ENCODE measurements around the gene ARHGEF4.

Gene ARHGEF4

DNA sequence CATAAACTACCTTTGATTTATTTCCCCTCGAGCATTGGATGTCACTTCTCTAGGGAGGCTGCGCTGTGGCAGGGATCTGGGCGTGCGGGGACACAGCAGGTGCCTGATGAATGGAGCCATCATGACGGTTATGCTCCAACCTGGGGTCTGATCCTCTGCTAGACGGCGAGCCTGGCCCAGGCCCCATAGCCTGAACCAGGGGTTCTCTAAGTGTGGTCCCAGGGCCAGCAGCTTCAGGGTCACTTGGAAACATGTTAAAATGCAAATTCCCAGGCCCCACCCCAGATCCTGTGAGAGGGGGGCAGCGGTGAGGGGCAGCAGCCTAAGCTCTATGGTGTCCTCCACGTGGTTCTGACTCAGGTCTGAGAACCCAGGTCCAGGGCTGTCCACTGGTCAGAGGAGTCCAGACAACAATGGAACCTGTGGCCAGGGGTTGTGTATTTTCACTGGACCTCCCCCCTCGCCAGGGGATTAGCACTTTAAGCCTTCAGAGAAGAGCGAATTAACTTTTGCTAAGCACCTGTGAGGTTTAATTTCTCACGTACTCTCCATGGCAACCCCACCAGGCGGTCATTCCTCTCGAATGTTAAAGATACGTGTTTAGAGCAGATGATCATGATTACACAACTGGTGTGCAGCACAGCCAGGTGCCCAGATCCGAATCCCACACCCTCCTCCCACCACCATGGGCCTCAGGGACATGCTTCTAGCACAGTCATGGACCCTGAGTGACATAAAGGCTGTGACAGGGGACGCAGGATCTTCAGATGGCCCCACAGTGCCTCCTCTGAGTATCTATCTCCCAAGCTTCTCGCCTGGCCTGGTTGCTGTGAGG lies 1.6 kb upstream of the ARHGEF4 start:
- no peak for DNase-seq (ENCODE audit: low spot score)

DNA sequence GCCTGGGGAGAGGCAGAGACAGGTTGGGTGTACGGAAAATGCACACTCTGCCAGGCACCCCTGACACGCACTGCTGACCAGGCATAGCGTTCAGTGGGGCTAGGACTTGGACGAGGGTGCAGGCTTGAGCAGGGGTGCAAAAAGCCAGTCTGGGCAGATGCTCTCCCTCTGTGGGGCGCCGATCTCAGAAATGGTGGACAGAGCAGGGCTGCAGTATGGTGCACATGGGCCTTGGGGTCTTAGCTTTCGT lies 1.0 kb upstream of the ARHGEF4 start:
- no peak for DNase-seq (ENCODE audit: low spot score)

DNA sequence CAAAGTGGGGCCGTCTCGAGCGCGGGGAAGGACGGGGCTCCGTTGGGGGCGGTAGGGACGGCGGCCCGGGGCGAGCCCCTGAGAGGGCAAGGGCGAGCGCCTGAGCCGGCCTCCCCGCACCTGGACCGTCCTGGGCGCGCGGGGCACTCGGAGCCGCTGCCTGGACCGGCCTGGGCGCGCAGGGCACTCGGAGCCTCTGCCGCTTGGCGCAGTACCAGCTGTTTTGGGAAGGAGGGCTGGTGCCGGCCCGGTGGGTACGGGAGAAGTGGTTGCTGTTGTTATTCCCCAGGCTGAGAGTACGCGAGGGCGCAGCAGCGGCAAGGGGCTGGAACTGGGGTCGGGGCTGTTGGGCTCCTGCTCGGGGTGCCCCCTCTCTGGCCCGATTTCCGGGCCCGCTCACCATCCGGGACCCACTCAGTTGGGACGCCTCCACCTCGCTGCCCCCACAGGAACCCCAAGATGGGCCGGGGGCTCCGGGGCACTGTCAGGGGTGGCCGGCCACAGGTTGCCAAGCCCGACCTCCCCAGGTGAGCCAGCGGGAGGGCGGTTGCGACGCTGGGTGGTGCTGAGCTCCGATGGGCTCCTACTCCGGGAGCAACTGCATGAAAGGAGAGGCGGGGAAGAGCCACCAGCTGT lies 579 bp downstream of the ARHGEF4 start:
- DNase-seq (ENCODE audit: low spot score): no peak

DNA sequence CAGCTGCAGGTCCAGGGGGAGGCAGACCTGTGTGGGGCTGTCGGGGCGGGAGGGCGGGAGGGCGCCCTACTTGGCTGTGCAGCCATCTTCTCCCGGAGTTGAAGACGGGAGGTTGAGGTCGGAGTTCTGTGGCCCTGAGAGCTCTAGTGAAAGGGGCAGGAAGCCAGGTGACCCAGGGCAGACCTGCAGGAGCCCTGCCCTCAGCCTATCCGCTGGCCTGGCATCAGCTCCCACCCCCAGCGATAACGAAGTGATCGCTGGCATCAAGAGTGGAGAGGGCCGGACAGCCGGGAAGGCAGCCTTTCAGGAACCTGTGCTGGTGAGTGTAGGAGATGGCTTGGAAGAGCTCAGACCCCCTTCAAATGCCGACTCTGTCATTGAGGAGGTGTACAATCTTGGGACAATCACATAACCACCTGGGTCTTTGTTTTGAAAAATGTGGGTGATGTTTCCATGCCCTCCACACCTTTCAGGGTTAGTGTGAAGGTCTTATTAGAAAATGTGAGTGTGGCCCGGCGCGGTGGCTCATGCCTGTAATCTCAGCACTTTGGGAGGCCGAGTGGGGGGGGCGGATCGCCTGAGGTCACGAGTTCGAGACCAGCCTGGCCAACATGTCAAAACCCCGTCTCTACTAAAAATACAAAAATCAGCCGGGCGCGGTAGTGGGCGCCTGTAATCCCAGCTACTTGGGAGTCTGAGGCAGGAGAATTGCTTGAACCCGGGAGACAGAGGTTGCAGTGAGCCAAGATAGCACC lies 1.3 kb downstream of the ARHGEF4 start:
- no peak for DNase-seq (ENCODE audit: low spot score)

DNA sequence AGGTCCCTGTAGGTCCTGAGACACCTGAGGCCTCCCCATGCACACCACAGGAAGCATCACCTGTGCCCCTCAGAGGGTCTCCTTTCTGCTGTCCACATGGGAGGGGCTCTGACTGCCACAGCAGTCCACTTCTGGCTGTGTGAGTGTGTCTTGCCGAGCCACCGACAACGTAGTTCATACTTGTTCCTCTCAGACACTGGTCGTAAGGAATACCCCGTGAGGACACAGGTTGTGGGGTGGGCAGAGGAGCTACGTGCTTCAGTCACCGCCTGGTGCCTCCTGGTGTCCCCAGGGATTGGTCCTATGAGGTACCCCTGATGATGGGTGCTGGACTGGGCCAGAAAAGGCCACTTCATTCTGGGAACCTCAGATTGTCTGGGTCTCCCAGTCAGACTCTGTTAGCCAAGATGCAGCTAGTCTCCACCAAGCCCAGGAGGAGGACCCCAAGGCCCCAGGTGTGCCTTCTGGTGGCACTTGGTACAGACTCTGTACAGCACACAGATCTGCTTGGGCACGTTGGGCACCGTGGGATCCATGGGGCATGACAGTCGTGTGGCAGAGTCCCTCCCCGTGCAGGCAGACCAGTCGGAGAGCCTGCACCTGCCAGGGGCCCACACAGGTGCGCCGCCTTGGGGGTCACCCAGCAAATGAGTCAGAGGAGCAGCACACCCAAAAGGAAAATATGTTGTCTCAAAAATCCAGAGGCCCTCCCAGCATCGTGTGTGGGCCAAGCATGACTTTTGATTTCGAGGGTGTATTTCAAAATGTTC lies 2.5 kb downstream of the ARHGEF4 start:
- DNase-seq (ENCODE audit: low spot score): no peak

DNA sequence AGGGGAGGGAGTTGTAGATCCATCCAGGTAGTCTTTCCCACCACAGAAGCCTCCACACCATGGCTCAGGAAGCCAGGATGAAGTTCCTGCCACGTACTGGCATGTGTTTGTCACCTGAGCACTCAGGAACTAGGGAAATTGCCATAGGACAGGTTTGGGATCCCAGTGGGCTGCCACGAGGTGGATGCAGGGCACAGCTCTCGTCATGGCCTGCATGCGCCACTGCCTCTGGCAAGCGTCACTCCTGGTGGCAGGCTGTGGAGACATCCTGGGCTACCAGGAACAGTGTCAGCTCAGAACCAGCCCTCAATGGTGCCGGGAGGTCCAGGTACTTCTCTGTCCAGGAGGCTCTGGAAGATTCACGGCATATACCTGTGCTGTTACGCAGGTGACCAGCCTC lies 3.8 kb downstream of the ARHGEF4 start:
- no peak for DNase-seq (ENCODE audit: low spot score)

DNA sequence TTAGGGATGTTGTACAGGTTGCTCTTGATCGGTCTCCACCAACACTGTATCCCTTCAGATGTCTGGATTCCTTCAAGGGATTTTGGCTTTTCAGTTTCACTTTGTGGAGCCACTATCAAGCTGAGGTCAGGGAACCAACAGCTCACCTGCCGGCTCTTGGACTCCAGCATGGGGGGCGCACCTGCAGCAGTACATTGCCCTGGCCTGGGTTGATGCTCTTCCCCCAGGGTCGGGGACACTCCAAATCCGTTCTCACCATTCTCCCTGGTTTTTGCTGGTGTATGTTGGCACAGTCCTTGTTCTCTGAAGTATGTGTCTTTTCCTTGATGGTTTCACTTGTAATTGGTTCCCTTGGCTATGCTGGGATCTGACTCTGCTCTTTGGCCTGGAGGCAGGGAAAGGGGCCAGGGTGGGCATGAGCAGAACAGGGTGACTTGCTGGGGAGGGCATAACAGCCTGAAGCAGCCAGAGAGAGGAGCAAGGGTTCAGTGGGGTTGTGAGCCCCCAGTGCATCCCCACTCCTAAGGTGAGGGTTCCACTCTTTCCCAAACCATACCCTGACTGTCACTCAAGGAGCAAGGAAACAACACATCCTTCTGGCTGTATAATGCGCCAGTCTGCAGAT lies 5.1 kb downstream of the ARHGEF4 start:
- DNase-seq (ENCODE audit: low spot score): no peak

DNA sequence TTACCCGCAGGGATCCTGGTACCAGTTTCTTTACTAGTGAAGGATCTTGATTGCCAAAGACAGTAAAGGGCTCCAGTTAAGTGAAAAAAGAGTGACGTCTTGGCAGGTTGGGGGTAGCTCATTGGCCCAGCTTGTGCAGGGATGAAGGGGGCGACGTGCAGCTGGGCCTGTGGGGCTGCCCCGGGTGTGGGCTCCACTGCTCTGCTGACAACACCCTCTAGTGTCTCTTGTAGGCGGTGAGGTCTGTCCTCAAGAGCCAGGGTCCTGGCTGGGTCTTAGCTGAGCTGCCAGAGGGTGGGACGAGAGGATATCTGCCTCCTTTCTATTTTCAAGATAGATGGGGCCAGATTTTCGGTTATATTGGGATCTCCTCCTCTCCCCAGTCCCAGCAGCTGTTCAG lies 6.1 kb downstream of the ARHGEF4 start:
- DNase-seq (ENCODE audit: low spot score): no peak

DNA sequence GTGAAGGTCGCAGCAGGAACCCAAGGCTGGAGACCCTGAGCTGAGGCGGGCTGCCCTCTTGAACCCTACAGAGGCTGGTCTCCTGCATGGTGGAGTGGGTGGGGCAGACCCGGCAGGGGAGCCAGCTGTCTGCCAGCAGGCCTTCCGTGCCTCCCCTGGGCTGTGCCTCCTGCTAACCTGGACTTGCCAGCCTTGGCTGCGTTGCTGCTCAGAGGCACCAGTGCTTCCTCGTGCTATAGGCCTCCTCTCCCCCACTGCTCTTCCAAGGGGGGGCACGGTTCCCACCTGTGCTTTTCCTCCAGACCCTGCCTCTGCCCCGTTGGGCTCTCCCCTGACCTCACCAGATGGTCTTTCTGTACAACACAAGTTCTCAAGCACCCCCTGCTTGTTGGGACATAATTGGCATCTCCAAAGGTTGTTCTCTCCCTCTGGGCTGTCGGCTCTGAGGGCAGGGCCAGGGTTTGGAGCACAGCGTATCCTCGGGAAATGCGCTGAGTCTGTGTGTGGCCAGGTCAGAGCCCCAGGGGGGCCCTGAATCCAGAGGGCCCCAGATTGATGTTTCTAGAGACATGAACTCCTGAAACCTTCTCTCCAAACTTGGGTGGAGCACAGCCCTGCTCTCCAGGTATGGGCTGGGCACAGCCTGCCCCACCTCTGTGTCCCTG lies 6.7 kb downstream of the ARHGEF4 start:
- DNase-seq (ENCODE audit: low spot score): no peak

DNA sequence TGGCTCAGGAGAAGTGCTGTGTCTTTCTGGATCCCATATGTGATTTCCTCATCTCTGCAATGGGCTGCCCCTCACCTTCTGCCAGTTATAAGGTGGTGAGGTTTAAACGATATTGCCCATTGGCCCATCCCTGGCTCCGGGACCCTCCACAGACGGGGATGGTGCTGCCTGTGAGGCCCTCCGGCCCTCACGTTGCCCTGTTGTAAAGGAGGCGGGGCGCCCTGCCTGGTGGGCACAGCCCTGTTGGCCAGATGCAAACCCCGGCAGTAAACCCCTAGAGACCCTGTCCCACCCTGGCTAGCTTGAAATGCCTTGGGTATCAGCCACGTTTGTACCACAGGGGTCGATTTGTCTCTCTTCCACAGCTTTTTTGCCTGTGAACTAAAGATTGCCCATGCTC lies 7.4 kb downstream of the ARHGEF4 start:
- DNase-seq (ENCODE audit: low spot score): no peak

DNA sequence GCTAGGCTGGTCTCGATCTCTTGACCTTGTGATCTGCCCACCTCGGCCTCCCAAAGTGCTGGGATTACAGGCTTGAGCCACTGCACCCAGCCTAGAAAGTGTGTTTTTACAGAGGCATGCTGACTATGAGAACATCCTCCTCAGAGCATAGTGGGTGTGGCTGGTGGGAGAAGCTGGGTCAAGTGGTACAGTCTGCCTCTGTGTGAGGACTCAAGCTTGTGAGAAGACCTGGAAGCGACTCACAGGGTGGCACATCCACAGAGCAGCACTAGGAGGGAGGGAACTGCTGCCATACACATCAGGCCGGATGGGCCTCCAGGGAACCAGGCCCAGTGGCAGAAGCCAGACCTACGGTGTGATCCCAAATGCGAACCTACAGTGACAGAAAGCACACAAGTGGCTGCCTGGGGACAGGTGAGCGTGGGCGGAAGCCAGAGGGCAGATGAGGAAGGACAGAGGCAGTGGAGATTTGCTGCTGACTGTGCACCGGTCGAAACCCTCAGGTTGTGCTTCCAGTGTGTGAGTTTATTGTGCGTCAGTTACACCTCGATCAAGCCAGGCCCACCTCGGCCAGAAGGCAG lies 8.9 kb downstream of the ARHGEF4 start:
- no peak for DNase-seq (ENCODE audit: low spot score)

DNA sequence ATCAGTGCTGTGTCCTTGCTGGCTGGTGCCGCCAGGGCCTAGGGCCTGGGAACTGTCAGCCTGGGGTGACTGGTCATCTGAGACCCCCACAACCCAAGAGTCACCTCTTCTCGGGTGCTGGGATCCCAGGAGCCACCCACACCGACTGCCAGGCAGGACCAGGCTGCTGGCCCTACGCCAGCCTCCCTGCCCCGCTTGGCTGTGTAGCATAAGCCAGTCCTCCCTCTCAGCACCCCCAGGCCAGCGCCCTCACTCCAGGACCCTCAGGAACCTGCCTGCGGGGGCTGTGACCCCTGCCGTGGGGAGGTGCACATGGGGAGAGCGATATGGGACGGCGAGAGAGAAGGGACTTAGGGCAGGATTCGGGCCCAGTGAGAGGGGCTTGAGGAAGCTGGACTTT lies 9.5 kb downstream of the ARHGEF4 start:
- DNase-seq (ENCODE audit: low spot score): no peak

DNA sequence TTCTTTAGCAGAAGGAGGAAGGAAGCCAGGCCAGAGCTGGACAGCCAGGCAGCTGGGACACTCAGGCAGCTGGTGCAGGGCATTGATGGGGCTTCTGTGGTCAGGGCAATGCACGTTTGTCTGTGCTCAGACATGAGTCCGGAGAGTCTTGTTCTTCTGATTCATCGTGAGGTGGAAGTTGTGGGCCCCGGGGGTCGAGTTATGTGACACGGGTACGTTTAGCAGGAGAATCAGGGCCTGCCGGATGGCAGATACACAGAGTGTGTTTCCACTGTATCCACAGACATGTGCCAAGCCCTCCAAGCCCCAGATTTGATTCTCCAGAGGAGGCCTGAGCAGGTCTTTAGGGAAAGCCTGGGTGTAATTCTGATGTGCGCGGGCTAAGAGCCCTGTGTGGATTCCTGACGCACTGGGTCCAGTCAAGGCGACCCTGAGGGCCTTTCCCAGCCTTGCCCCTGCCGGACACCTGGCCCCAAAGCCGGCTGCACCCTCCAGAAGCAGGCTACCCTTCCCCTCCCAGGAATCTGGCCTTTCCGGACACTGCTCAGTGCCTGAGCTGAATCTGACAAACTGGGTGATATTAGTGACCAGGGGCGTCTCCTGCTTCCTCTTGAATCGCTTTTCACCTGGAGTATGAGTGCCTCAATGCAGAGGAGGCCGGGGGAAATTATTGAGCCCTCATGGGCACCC lies 10.1 kb downstream of the ARHGEF4 start:
- no peak for DNase-seq (ENCODE audit: low spot score)

DNA sequence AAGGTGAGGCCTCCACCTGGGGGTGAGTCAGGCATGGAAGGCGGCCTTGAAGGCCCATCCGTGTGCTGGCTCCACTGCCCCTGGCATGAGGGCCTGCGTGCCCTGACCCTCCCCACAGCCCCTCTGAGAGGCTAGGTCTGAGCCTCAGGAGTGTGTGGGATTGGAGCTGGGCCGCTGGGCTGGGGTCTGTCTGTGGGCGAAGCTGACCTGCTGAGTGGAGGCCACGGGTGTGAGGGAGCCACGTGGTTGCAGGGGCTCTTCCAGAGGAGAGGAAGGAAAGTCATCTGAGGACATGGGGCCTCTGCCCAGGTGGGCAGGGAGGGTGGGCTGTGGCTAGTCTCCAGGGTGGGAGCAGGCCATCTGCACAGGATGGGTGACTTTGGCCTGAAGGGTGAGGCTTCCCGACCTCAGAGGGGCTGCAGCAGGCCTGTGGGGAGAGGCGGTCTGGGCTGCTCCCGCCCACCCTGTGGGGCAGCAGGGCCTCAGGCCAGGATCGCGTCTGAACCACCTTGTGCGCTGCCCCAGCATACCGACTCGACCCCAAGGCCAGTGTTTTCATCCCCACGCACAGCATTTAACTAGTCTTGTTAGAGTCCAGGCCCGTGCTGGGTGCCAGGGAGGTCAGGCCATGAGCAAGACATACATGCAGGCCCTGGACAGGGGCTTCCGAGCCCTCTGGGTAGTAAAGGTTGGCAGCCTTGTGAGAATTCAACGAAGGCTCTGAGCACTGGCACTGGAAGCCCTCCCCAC lies 11.2 kb downstream of the ARHGEF4 start:
- DNase-seq (ENCODE audit: low spot score): no peak

DNA sequence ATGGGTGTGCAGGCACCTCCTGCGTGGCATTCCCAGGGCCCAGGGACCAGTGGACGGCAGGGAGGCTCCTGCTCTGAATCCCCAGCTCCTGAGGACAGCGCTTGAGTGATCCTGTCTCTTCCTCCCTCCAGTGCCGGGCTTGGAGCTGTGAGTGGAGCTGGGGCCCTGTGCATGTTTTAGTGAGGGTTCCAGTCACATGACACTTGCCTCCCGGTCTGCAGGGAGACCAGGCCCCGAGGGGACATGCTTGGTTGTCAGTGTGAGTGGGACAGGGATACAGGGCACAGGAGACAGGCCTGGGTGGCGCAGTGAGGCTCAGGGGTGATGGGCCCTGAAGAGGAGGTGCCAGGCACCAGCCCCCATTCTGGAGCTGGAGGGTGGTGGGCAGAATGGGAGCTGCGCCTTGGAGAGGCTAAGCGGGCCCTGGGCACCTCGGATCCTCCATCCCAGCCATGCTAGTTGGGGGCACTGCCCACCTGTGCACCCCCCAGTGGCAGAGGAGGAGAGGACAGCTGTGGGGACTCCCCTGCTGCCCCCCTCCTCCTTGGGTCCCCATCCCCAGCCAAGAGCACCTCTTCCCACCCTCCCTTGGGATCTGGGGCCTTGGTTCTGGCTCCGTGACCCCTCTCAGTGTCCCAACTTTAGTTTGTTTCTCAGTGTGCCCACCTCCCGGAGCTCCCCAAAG lies 12.0 kb downstream of the ARHGEF4 start:
- DNase-seq (ENCODE audit: low spot score): no peak

DNA sequence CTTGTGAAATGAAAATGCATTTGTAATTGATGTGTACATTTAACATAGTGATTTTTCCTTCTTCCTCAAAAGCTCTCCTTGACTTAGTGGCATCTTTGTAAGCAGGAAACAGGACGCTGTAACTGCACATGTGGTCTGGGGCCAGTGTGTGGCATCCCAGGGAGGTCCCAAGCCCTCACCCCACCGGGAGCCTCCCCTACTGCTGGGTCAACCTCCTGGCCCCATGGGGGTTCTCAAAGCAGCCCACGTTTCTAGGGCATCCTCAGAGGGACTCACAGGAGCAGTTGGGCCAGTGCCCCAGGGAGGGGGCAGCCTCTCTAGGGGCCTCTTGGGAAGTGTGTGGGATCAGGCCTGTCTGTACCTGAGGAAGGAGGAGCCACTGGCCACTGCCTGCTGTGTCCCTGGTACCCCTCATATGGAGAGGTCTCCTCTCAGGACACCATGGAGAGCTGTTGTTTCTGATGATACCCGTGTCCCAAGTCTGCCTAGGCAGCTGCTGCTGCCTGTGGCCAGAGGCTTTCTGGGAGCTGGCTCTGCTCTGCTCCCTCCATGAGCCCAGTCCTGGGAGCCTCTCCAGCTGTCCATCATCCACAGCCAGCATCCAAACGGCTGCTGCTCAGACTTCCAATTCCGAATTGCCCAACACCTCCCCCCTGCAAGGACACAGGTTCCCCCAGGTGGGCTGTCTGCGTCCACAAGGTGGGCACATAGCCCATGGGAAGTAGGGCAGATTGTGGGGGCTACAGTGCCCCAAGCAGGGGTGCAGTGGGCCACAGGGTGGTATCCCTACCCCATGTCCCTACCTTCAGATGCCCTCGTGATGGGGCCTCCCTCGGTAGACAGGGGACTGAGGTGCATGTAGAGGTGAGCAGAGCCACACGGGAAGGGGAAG lies 13.4 kb downstream of the ARHGEF4 start:
- no peak for DNase-seq (ENCODE audit: low spot score)

DNA sequence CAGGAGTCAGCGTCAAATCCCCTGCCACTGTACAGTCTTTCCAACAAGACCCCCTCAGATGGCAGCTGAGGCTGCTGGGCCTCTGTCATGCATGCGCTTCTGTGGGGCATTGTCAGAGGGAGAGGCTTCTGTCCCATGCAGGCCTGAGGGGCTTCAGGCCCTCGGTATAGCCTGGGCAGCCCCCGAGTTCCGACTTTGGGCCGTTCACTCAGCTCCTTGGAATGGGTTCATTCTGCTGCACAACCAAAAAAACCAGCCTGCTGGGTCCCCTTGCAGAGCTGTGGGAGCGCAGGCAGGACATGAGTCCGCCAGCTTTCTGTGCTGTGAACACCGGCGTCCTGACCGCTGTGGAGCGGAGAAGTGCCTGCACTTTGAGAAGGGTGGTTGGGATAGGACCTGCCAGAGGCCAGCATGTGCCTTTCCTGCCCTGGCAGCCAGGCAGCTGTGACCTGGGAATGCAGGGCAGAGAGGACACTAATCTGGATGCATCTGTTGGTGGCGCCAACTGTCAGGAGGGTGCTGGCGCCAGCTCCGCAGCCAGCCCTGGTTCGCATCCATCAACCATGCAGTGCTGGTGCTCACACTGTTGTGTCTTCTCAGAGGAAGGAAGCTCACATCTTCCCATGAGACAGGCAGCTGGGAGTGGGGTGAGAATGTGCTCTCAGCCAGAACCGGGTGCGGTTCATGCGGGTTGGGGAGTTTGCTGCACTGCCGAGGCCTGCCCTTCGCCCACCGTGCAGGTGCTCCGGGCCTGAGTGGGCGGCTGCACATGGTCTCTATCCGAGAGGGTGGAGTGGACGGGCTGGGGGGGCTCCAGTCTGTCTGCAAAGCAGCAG lies 14.3 kb downstream of the ARHGEF4 start:
- DNase-seq (ENCODE audit: low spot score): no peak

All from kidney capillary endothelial cell (primary cell).